IPS-18a (cell line): ENCODE measurements around the gene ADARB2.

Experiments
- H3K27ac ChIP-seq: one replicate; pipeline ENCODE4 v1.5.1; 2013; ENCODE audit warnings: low read length
- H3K27me3 ChIP-seq: one replicate; pipeline ENCODE4 v1.6.1; 2013; ENCODE audit warnings: mild to moderate bottlenecking, low read length; ENCODE audit not compliant: control insufficient read depth, insufficient read depth
- H3K36me3 ChIP-seq: one replicate; pipeline ENCODE4 v1.6.1; 2013; ENCODE audit warnings: low read depth, low read length; ENCODE audit not compliant: control insufficient read depth
- H3K4me1 ChIP-seq: one replicate; pipeline ENCODE4 v1.6.1; 2013; ENCODE audit warnings: low read depth, low read length; ENCODE audit not compliant: control insufficient read depth
- H3K4me3 ChIP-seq: one replicate; pipeline ENCODE4 v1.5.1; 2013; ENCODE audit warnings: low read length
- H3K9ac ChIP-seq: one replicate; pipeline ENCODE4 v1.6.1; 2013; ENCODE audit warnings: mild to moderate bottlenecking, low read length, moderate library complexity
- H3K9me3 ChIP-seq: one replicate; pipeline ENCODE4 v1.6.1; 2013; ENCODE audit warnings: low read depth, low read length; ENCODE audit not compliant: control insufficient read depth

The ADARB2 gene

DNA sequence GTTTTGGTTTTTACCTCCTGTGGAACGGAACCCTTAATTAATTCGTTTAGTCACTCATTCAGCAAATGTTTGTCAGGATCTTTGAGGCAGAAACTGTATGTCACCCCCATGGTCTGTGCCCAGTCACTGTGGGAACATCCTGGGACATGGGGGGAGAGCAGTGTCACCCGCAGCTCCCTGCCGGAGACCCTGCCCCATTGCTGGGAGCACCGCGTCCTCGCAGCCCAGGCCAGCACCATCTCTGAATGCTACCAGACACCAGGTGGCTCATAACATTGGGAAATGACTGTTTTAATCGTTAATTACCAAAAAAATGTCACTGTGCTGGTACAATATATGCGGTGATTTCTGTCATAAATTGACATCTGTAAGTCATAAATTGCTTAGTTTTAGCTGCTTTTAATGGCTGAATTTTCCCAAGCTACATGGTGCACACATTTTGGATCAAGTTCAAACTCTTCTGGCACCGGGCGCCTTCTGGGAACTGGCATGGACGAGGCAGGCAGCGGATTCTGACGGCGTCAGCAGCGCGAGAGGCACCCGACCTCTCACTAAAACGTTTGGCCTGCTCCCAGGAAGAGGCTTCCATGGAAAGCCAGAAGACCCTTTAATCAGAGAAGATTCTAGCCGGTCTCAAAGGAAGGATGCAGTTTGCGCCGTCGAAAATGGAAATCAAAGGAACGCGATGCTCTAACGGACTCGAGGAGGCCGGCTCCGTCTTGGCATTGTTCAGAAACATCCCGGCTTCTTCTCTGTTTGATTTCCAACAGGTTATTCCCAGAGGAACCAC lies 184.2 kb downstream of the ADARB2 start:
- Histone ChIP-seq H3K9ac (no peak overlapping the region), H3K9me3 (no peaks in the 10 kb centered on the region), H3K4me1 (no peaks in the 10 kb centered on the region), H3K36me3 (no peaks in the 10 kb centered on the region), H3K4me3 (no peak overlapping the region), H3K27me3 (no peaks in the 10 kb centered on the region), H3K27ac (no peak overlapping the region)

DNA sequence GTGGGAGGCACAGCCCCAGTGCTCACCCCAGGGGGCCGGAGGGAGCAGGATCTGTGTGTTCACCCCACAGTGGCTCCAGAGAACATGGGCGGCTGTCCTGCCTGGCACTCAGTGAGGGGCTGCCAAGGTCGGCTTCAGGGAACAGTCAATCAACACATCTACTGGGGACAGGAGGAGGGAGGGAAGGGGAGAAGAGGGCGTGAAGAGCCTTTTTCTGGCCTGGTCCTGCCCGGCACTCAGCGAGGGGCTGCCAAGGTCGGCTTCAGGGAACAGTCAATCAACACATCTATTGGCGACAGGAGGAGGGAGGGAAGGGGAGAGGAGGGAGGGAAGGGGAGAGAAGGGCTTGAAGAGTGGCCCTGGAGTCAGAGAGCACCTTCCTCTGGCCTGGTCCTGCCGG lies 184.9 kb downstream of the ADARB2 start:
- Histone ChIP-seq H3K9ac (no peak overlapping the region), H3K27ac (no peak overlapping the region), H3K4me3 (no peak overlapping the region), H3K36me3 (no peaks in the 10 kb centered on the region), H3K27me3 (no peaks in the 10 kb centered on the region), H3K9me3 (no peaks in the 10 kb centered on the region), H3K4me1 (no peaks in the 10 kb centered on the region)

DNA sequence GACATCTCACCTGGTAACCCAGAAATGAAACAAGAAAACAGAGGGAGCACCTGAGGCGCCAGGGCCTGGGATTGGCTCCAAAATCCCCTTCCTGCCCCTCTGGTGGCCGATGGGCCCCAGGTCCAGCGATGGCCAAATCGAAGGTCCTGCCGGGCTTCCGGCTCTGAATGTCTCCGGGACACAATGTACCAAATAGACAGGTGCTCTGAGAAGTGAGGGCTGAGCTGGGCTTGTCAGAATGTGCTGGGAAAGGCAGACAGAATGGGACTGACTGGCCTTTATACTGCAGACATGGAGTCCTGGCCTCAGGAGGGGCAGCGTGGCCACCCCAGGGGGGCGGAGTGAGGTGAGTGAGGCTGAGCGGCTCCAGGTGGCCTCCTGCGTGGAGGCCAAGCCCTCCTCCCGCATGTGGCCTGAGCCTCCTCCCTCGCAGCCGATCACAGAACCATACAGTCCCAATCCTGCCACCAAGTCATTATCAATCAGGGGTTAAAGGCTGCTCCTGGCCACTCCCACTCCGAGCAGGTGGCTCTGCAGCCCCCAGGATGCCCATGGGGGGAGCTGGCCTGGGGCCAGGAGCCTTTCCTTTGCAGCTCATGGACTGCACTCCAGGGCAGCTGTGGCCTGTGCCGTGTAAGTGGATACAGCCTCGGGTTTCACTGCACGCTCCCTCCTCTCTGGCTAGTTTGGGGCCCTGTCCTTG lies 185.5 kb downstream of the ADARB2 start:
- Histone ChIP-seq H3K9me3 (no peaks in the 10 kb centered on the region), H3K27me3 (no peaks in the 10 kb centered on the region), H3K4me3 (no peak overlapping the region), H3K36me3 (no peaks in the 10 kb centered on the region), H3K27ac (no peak overlapping the region), H3K9ac (no peak overlapping the region), H3K4me1 (no peaks in the 10 kb centered on the region)

DNA sequence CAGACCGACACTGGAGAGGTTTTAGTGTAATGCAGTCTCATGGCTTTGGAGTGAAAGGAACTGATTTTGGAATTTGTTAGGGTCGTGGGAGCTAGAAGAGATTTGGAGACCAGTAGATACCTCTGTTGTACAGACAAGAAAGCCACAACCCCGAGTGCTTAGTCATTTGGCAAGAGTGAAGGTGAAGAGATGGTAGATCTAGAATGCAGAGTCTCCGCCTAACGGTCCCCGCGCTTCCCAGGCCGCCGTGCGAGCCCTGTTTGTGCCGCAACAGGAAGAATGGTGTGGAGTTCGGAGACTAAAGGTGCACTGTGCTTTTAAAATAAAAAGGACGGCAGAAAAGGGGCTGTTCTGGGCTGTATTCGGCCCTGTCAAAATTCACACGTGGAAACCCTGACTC lies 186.7 kb downstream of the ADARB2 start:
- Histone ChIP-seq H3K27me3 (no peaks in the 10 kb centered on the region), H3K4me1 (no peaks in the 10 kb centered on the region), H3K9ac (no peak overlapping the region), H3K4me3 (no peak overlapping the region), H3K27ac (no peak overlapping the region), H3K9me3 (no peaks in the 10 kb centered on the region), H3K36me3 (no peaks in the 10 kb centered on the region)

DNA sequence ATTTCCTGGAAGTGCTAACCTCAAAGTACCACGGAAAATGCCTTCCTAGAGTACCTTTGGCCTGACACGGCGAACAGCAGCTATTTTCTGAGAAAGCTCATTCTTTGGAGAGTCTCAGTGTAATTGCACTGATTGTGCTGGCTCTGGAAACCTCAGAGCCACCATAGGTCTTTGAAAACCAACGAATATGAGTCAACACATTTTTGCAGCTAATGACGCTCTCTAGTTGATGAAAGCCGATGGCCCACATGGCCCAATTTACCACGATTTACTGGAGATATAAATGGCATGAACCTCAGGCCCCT lies 187.1 kb downstream of the ADARB2 start:
- no peaks in the 10 kb centered on the region for H3K4me1 ChIP-seq
- no peaks in the 10 kb centered on the region for H3K36me3 ChIP-seq
- H3K9me3 ChIP-seq: no peaks in the 10 kb centered on the region
- no peaks in the 10 kb centered on the region for H3K27me3 ChIP-seq
- H3K9ac ChIP-seq: no peak overlapping the region
- H3K4me3 ChIP-seq: no peak overlapping the region
- H3K27ac ChIP-seq: no peak overlapping the region

DNA sequence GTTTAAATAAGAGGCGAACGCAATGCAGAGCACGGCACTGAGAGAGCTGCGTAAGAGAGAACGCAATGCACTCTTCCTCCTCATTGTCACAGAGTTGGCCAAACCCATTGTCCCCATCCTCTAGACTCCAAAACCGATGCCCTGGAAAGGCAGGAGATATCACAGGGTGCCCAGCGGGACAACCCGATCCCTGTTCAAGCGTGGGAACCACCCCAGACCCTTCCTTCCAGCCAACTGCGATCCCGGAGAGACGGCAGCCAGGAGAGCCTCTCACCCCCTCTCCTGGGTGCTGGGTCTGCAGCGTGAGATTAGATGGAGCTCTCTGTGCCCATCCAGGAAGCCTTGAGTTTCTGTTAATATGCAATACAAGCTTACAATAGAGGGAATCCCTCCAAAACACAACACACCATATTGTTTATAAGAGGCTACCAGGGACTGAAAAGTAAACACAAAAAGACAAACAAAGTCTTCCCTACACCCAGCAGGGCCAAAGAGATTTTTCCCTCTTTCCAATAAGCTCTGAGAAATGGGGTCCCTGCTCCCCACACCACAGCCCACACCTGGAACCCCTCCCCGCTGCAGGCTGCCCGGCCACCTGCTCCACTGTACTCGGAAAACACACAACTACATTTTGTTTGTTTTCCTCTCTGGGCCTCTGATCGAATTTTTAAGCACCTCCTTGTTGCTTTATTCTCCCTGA lies 187.6 kb downstream of the ADARB2 start:
- H3K4me3 ChIP-seq: no peak overlapping the region
- H3K27me3 ChIP-seq: no peaks in the 10 kb centered on the region
- H3K9me3 ChIP-seq: no peaks in the 10 kb centered on the region
- no peak overlapping the region for H3K9ac ChIP-seq
- H3K36me3 ChIP-seq: no peaks in the 10 kb centered on the region
- H3K4me1 ChIP-seq: no peaks in the 10 kb centered on the region
- H3K27ac ChIP-seq: no peak overlapping the region

DNA sequence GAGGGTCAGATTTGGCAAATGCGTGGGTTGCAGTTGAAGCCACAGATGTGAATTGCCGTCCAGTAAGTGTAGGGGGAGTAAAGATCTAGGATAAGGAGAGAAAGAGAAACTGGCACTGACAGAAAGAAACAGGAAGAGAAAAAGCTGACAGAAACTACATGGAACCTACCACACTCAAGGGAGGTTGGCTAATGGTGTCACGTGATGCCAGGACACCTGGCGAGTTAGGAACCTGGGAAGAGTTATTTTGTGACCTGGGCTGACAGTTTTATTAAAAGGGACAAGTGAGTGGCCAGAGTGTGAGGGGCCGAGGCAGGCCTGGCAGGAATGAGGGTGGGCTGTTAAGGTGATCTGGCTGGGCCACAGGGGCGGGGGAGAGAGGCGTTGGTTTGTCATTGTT lies 188.7 kb downstream of the ADARB2 start:
- Histone ChIP-seq H3K27me3 (no peaks in the 10 kb centered on the region), H3K27ac (no peak overlapping the region), H3K9ac (no peak overlapping the region), H3K4me1 (no peaks in the 10 kb centered on the region), H3K4me3 (no peak overlapping the region), H3K36me3 (no peaks in the 10 kb centered on the region), H3K9me3 (no peaks in the 10 kb centered on the region)

DNA sequence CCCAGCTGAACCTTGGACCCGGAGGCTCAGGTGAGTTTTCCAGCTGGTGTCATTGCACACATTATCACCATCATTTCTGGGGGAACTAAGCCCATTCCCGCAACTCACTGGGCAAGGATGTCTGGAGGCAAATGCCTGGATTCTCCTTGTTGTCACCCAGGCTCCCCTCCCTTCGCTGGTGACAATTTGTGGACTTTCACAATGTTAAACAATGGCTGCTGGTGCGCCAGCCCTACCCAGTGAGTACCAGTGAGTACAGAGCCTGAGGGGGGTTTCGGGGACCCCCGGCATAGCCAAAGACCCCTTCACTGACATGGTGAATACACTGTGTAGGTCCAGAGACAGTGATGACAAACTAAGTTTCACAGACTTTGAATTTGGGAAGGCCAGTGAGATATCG lies 189.2 kb downstream of the ADARB2 start:
- no peak overlapping the region for H3K27ac ChIP-seq
- H3K36me3 ChIP-seq: no peaks in the 10 kb centered on the region
- H3K9ac ChIP-seq: no peak overlapping the region
- no peak overlapping the region for H3K4me3 ChIP-seq
- H3K9me3 ChIP-seq: no peaks in the 10 kb centered on the region
- H3K4me1 ChIP-seq: no peaks in the 10 kb centered on the region
- H3K27me3 ChIP-seq: no peaks in the 10 kb centered on the region

DNA sequence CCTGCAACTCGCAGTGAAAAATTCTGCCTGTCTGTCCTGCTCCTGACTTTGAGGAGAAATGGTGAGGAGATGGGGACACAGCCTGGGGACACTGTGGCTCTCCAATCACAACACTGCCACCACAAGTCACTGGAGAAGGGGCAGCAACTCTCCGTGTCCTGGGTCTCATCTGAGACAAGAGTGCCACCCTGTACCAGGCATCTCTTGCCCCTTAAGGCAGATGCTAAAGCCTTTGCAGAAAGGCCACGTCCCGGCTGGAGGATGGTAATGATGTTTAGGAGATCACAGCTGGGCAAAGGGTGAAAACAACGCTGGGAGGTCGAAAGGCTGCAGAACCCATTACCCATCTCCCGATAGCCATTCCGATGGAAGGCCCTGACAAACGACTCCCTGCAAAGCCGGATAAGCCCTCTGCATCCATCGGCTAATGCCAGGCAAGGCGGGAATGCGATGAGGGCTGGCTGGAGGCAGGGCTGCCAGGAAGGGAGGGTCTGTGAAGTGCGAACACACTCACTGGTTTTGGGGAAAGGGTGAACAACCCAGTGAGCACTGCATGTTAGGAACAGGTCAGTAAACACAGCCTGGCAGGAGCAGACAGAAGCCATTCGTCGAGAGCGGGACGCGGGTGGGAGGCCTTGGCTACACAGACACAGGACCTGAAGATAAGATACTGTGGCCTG lies 190.8 kb downstream of the ADARB2 start:
- Histone ChIP-seq H3K9me3 (no peaks in the 10 kb centered on the region), H3K4me3 (no peak overlapping the region), H3K27me3 (no peaks in the 10 kb centered on the region), H3K9ac (no peak overlapping the region), H3K27ac (no peak overlapping the region), H3K36me3 (no peaks in the 10 kb centered on the region), H3K4me1 (no peaks in the 10 kb centered on the region)

DNA sequence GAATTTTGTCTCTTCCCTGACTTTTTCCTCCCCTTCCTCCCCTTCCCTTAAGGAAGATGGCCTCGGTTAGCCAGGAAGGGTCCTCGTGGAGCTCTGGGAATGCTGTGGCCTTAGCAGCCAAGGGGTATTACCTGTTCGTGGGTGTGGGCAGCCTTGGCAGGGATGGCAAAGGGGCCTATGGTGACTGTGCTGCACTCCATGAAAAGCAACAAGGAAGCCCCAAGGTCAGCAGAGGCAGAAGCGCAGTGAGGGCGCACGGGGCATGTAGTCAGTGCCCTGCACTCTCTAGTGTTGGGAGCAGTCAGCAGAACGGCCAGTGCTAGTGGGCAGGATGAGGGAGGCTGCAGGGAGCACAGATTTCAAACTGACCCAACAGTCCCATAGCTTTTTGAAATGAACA lies 191.8 kb downstream of the ADARB2 start:
- no peaks in the 10 kb centered on the region for H3K9me3 ChIP-seq

DNA sequence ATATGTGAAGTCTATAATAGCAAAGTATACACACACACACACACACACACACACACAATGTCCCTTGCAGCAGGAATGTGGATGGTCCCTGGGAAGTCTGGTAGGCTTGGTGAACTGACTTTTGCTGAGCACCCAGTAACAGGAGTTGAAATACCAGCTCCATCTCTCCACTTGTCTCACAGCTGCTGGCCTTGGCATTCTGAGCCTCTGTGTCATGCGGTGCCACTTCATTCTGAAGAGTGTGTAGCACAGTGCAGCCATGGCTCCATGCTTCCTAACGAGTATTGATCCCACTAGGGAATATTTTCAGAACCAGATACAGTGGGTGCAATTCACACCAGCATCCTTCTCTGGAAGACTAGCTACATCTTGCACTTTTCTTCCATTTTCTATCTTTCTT lies 192.4 kb downstream of the ADARB2 start:
- H3K27ac ChIP-seq: no peak overlapping the region
- H3K9me3 ChIP-seq: no peaks in the 10 kb centered on the region
- H3K9ac ChIP-seq: no peak overlapping the region
- H3K4me1 ChIP-seq: no peaks in the 10 kb centered on the region
- no peaks in the 10 kb centered on the region for H3K36me3 ChIP-seq
- H3K4me3 ChIP-seq: no peak overlapping the region
- no peaks in the 10 kb centered on the region for H3K27me3 ChIP-seq

More for the DNA sequence above, 191.8 kb downstream of the ADARB2 start:
- Histone ChIP-seq H3K27ac (no peak overlapping the region), H3K4me1 (no peaks in the 10 kb centered on the region), H3K27me3 (no peaks in the 10 kb centered on the region), H3K36me3 (no peaks in the 10 kb centered on the region), H3K9ac (no peak overlapping the region), H3K4me3 (no peak overlapping the region)
